NCI-H1694 treated with DMSO at 0.1 percent for 48 hours (cell line): Measurements from ENCODE around the gene CCDC194.
"Not testable (repeated sequence)": the region's sequence is repeated elsewhere in the genome, so short reads cannot be mapped to it uniquely, and the experiment has no call there.

Experiments
- DNase-seq: peaks from one replicate; lab custom pipeline; 2025; lab: John Stamatoyannopoulos, UW

Gene CCDC194

DNA sequence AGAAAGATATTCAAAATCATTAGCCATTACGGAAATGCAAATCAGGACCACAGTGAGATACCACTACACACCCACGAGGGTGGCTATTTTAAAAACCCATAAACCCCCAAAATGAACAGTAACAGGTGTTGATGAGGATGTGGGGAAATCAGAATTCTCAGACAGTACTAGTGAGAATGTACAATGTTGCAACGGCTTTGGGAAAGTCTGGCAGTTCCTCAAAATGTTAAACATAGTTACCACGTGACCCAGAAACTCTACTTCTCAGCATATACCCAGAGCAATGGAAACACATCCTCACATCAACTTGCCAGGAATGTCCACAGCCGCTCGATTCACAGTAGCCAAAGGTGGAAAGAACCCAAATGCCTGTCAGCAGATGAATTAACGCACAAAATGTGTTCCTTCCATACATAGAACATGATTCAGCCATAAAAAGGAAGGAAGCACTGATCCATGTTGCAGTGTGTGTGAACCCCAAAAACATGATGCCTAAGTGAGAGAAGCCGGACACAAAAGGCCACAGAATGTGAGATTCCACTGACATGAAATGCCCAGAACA, 23.9 kb downstream of the CCDC194 start:
- DNase-seq: no peak

DNA sequence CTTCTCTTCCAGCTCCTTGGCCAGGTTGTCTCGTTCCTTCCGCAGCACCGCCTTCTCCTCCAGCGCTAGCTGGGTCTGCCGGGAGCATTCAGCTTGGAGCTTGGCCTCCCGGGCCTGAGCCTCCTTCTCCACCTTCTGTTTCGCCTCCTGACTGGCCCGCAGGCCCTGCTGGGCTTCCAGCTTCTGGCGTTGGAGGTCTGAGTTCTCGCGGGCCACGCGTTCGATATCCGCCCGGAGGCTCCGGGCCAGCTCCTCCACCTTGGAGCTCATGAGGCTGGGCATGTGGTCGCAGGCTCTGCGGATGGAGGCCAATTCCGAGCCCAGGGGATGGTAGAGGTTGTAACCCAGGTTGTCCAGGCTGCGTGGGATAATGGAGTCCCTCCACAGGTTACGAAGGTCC, 28.6 kb downstream of the CCDC194 start:
- no peak for DNase-seq

DNA sequence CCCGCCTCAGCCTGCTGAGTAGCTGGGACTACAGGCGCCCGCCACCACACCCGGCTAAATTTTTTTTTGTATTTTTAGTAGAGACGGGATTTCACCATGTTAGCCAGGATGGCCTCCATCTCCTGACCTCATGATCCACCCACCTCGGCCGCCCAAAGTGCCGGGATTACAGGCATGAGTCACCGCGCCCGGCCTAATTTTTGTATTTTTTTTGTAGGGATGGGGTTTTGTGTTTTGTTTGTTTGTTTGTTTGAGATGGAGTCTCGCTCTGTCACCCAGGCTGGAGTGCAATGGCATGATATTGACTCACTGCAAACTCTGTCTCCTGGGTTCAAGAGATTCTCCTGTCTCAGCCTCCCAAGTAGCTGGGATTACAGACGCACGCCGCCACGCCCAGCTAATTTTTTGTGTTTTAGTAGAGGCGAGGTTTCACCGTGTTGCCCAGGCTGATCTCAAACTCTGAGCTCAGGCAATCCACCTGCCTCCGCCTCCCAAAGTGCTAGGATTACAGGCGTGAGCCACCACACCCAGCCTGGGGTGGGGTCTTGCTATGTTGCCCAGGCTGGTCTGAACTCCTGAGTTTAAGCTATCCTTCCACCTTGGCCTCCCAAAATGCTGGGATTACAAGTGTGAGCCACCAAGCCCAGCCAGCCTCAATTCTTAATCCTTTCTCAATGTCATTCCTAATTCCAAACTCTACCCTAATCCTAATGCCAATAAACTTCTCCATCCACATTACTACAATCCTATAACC, 30.0 kb downstream of the CCDC194 start:
- DNase-seq: not testable (repeated sequence)

DNA sequence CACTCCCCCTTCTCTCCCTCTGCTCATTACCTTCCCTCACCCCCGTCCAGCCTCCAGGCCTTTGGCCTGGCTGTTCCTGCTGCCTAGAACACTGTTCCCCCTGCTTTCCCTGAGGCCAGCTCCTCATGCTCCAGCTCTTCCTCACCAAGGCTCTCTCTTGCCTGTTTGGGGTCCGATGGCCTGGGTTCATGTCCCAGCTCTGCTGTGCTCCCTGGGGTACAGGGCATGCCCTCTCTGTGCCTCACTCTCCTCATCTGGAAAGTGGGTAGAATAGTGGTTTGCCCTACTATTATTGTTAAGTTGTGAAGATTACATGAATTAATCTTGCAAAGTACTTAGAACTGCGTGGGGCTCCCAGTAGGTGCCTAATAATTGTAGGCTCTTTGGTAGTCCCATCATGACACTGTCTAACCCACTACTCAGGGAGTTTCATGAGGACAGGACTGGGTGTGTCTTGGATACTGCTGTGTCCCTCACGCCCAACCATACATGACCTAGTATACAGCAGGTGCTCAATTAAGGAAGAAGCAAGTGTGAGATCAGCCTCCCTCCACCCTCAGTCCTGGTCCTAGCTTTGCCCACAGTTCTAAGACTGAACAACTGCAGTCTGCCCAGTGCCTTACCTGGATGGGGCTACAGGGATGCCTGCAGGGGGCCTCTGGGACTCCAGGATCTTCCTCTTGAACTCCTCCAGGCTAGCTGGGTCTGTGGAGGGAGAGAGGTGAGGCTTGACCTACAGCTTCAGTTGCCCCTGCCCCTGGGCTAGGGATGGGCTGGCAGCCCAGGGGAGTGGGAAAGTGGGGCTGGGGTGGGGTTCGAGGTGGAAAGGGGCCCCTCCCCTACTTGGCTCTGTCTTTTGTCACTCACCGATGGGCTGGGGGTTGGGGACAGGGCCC, 33.8 kb downstream of the CCDC194 start:
- DNase-seq: no peak

DNA sequence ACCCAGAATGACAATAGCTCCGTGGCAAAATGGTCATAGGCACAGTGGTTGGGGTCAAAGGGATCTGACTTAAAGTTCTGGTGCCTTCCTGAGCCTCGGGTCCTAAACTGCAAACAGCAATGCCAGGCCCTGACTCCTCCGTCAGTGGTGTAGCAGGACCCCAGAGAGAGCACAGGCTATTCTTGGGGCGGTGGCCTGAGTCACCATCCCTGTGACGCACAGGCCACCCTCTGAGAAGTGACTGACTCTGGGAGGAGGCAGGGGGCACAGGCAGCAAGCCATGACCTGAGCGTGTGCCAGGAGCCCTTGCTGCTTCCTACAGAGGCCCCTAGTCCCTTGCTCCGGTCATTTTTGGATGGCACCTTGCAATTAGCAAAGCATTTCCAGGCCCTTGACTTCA, 35.6 kb downstream of the CCDC194 start:
- DNase-seq: no peak

DNA sequence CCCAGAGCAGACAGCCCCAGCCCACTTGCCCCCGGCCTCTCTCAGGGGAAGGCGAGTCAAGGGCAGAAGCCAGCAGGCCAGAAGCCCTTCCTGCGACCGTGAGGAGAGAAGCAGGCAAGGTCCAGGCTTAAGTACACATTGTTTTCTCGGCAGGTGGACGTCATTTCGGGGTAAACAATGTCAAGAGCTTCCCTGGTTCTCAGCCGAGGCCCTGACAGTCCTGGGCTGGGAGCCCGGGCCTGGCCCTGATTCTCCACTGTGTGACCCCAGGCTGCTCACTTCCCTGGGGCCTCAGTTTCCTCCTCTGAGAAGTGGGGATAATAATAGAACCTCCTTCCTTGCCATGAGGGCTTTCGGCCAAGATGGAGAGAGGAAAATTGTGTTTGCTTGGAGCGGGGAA, 36.3 kb downstream of the CCDC194 start:
- no peak for DNase-seq

DNA sequence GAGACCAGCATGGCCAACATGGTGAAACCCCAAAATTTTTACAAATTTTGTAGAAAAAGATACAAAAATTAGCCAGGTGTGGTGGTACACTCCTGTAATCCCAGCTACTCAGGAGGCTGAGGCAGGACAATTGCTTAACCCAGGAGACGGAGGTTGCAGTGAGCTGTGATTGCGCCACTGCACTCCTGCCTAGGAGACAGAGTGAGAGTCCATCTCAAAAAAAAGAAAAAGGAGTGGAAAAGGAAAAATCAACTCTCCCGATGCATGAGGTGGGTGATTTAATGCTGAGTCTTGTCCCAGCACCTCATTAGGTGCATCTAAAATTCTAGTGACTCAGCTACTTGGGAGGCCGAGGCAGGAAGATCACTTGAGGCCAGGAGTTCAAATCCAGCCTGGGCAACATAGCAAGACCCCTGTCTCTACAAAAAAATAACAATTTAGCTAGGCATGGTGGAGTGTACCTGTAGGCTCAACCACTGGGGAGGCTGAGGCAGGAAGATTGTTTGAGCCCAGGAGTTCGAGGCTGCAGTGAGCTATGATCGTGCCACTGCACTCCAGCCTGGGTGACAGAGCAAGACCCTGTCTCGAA, 36.8 kb downstream of the CCDC194 start:
- no peak for DNase-seq

DNA sequence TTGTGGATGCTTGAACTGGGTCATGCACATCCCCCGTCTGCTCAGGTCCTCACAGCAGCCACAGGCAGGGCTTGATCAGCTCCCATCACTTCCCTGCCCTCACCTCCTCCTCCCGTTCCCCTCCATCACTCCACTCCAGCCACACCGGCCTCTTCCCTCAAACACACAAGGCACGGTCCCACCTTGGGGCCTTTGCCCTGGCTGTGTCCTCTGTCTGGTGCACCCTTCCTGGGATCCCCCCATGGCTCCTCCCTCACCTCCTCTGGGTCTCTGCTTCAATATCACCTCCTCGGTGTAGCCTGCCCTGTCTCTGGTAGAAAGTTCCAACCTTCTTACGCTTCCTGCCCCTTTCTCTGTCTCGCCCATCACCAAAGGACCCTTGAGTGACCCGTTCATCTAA, 40.6 kb downstream of the CCDC194 start:
- no peak for DNase-seq

DNA sequence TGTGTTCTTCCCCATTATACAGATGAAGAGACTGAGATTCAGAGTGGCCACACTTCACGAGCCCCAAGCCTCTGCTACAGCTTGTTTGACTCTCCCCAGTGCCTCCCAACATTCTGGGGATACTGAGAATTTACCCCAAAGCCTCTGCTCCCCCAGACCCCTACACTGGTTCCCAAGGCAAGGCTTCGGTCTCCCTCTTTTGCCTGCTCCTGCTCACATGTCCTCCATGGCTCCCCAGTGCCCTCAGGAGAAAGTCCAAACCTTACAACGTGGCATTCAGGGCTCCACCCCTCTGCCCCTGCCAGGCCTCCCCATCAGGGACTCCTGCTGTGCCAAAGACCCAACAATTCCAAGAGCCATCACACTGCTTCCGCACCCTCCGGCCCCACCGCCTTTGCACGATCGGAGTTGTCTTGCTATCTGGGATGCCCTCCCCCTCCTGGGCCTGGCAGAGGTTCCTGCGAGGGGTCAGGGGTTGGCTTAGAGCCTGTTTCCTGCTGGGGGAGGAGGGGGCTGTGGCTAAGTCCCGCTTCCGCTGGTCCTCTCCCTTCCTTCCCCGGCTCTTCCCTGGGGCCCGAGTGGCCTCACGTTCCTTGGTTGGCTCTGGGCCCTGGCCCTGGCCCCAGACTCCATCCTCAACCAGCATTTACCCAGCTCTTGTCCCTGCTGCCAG, 41.3 kb downstream of the CCDC194 start:
- DNase-seq: no peak

DNA sequence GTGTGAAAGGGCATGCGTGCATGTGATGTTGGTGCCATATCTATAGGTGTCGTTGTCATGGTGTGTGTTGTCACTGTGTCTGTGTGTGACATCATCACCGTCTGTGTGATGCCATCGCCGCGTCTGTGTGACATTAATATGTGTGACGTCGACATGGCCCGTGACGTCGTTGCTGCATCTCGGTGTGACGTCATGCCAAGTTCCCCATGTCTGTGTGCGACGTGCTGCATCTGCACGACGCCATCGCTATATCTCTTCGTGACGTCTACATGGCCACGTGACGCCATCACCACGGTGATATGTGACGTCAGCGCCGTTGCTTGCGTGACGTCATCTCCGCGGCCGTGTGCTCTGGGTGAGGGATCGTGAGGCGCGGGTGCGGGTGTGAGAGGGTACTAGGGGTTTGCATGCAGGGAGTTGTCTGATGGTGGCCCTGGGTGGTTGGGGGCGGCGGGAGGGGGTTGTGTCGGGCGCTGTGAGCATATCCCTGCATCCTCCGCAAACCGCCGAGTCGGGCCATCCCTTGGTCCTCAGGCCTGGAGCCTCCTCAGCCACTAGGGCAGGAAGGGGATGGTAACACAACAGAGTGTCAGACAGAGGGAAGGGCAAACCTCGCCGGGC, 42.1 kb downstream of the CCDC194 start:
- DNase-seq: no peak

DNA sequence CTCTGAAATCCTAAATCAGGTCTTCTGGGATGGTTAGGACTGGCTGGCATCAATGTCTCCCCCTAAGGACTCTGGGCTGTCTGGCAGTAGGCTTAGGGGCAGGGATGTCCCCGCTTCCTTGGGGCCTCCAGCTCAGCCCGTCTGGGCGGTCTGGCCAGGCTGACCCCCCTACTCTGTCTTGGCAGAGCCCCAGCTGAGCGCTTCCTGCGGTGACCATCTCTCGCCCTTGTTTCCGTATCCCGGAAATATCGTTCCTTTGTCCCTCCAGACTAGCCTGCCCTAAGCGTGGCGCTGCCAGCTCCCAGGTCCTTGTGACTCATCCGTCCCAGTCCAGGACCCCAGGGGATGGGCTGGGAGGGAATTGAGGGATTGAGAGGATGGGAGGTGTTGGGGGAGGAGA, 45.3 kb downstream of the CCDC194 start:
- no peak for DNase-seq

DNA sequence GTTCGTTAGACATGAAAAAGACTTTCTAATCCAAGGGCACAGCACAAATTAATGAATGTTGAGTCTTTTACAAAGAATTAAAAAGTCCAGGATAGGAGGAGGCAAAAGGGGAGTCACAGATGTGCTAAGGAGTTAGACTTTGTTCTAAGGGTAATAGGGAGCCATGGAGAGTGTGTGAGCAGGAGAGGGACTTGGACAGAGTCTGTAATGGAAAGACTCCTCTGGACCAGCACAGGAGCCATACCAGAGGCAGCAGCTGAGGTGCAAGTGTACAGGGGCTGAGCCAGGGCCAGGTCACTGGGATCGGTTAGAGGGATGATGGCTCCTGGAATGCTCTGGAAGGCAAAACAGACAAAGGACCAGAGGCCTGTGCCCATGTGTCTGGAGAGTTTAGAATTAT, 46.1 kb downstream of the CCDC194 start:
- no peak for DNase-seq

DNA sequence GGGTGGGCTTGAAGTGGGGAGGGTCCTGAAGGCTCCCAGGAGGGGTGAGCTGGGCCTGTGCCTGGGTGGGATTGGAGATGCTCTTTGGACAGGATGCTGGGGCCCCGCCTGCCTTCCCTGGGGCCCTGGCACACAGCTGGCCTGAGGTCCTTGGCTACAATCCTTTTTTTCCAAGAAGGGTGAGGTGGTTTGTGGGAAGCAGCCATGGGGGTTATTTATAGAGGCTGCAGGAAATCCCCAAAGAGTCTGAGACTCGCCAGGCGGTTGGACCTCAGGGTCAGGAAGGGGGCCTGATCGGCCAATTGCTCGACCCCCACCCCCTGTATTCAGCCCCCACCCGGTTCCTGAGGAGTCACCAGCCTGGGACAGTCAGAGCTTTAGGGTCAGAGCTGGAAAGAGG, 46.6 kb downstream of the CCDC194 start:
- DNase-seq: no peak

DNA sequence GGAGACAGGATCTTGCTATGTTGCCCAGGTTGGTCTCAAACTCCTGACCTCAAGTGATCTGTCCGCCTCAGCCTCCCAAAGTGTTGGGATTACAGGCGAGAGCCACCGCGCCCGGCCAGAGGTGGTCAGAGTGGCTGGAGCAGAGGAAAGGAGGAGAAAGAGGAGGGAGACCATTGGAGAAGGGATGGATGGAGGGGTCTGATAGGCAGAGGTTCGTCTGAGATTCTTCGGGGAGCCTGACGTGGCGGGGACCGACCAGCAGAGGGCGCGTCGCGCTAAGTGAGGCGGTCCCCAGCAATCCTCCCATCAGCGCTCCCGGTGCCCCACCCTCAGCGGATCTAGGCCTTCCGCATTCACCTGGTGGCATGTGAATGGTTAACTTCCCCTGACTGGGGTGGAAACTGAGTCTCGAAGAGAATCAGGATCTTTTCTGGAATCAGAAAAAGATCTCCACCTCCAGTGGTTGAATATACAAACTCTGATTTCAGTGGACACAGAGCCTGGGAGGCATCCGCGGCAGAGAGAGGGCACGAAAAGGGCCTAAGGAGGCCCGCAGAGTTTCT, 47.8 kb downstream of the CCDC194 start:
- DNase-seq: no peak

DNA sequence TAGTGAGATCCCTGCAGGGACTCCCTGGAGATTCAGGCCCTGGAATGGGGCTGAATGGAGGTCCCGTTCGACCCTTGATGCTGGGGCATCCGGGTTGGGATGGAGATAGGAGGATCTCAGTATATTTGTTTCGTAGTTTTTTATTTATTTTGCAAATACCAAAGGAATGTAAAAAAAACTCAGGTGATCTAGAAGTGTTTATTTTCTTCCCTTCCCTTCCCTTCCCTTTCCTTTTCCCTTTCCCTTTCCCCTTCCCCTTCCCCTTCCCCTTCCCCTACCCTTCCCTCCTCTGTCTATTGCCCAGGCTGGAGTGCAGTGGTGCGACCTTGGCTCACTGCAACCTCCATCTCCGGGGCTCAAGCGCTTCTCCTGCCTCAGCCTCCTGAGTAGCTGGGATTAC, 52.2 kb downstream of the CCDC194 start:
- DNase-seq: no peak

DNA sequence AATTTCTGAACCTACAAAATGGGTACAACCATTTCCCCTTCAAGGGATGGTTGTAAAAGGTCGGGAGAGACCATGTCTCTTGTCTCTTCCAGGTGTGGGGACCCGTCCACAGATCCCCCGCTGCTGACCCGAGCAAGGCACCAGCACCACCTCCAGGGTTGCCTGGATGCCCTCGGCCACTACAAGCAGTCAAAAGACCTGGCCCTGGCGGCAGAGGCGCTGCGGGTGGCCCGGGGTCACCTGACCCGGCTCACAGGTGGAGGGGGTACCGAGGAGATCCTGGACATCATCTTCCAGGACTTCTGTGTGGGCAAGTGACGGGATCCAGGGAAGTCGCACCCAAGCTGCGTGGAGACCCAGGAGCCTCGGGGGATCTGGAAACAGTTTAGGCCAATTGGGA, 52.6 kb downstream of the CCDC194 start:
- no peak for DNase-seq

DNA sequence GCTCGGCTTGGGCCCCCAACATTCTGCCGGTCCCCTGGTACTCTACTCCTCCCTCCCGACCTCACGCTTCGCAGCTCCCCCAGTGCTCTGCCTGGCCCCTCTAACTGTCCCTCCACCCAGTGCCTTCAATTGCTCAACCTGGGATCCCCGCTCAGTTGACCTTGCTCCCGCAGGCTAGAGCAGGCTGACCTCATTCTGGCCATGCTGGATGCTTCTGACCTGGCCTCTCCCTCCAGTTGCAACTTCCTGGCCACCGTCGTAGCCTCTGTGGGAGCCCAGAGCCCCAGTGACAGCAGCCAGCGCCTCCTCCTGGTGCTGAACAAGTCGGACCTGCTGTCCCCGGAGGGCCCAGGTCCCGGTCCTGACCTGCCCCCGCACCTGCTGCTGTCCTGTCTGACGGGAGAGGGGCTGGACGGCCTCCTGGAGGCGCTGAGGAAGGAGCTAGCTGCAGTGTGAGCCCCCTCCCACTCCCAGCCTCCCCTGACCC, 53.1 kb downstream of the CCDC194 start:
- DNase-seq: no peak
